Measurements from ENCODE around the gene CSPG5.

- TF ChIP-seq ZNF785 (tag by site-specific recombination; IDR thresholded peaks at IDR 0.05) = no peak
- no peak for TF ChIP-seq KLF16 (tag by site-specific recombination; IDR thresholded peaks at IDR 0.05)
- TF ChIP-seq ZNF121 (tag by site-specific recombination; IDR thresholded peaks at IDR 0.05) = no peak
- TF ChIP-seq, protein P1, sequence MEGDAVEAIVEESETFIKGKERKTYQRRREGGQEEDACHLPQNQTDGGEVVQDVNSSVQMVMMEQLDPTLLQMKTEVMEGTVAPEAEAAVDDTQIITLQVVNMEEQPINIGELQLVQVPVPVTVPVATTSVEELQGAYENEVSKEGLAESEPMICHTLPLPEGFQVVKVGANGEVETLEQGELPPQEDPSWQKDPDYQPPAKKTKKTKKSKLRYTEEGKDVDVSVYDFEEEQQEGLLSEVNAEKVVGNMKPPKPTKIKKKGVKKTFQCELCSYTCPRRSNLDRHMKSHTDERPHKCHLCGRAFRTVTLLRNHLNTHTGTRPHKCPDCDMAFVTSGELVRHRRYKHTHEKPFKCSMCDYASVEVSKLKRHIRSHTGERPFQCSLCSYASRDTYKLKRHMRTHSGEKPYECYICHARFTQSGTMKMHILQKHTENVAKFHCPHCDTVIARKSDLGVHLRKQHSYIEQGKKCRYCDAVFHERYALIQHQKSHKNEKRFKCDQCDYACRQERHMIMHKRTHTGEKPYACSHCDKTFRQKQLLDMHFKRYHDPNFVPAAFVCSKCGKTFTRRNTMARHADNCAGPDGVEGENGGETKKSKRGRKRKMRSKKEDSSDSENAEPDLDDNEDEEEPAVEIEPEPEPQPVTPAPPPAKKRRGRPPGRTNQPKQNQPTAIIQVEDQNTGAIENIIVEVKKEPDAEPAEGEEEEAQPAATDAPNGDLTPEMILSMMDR (tag by site-specific recombination; IDR thresholded peaks at IDR 0.05) = no peak
- TF ChIP-seq ZNF292 (tag by site-specific recombination; IDR thresholded peaks at IDR 0.05; ENCODE audit: borderline replicate concordance, low read depth) = no peak
- TF ChIP-seq, protein P2, sequence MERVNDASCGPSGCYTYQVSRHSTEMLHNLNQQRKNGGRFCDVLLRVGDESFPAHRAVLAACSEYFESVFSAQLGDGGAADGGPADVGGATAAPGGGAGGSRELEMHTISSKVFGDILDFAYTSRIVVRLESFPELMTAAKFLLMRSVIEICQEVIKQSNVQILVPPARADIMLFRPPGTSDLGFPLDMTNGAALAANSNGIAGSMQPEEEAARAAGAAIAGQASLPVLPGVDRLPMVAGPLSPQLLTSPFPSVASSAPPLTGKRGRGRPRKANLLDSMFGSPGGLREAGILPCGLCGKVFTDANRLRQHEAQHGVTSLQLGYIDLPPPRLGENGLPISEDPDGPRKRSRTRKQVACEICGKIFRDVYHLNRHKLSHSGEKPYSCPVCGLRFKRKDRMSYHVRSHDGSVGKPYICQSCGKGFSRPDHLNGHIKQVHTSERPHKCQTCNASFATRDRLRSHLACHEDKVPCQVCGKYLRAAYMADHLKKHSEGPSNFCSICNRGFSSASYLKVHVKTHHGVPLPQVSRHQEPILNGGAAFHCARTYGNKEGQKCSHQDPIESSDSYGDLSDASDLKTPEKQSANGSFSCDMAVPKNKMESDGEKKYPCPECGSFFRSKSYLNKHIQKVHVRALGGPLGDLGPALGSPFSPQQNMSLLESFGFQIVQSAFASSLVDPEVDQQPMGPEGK (tag by site-specific recombination; IDR thresholded peaks at IDR 0.05) = no peak
- TF ChIP-seq SETDB1 (IDR thresholded peaks at IDR 0.05; ENCODE audit: insufficient read length, low read length) = no peak
- TF ChIP-seq ZBTB8A (tag by site-specific recombination; IDR thresholded peaks at IDR 0.05) = no peak
- TF ChIP-seq ZNF311 (tag by site-specific recombination; IDR thresholded peaks at IDR 0.05; ENCODE audit: borderline replicate concordance) = no peak
- TF ChIP-seq ZFP41 (tag by site-specific recombination; IDR thresholded peaks at IDR 0.05; ENCODE audit: borderline replicate concordance) = no peak
These were observed 4.8 kb upstream of the CSPG5 start for GRCh38 chr3:47583320-47584075.
